K562 (cell line): Measurements from ENCODE around the gene GYS1. TPM values are rescaled to one million over a fixed set of nuclear protein-coding genes. Genes with fewer than 3 reads are reported as not detected.

ENCODE experiments used
- E2F8 ChIP-seq: fragments of 450-650 bp; IDR thresholded peaks from 2 replicates; pipeline ENCODE4 v1.7.1; 2018; ENCODE audit warnings: mild to moderate bottlenecking, low read depth; ENCODE audit not compliant: partially characterized antibody
- ELF1 ChIP-seq: fragments of 200-800 bp; sonication (Bioruptor generic); IDR thresholded peaks from 2 replicates; pipeline ENCODE4 v1.6.1; 2016; ENCODE audit warnings: missing genetic modification characterization, missing compliant biosample characterization
- FOXJ3 ChIP-seq: sonication (generic); formaldehyde crosslinking; IDR thresholded peaks from 2 replicates; pipeline ENCODE4 v1.4.0; 2020; ENCODE audit warnings: mild to moderate bottlenecking, missing genetic modification reagents
- HCFC1 ChIP-seq: IDR thresholded peaks from 2 replicates; pipeline ENCODE4 v1.6.1; 2012; ENCODE audit warnings: low read depth, low read length, improper control_type of control experiment
- HMG20A ChIP-seq: fragments of 450-650 bp; formaldehyde crosslinking; conservative IDR thresholded peaks from 2 replicates; pipeline ENCODE4 v1.4.0; 2020; ENCODE audit warnings: mild to moderate bottlenecking, mixed read lengths
- MYC ChIP-seq, 2 experiments: fragments of 250-450 bp in 1 of 2; sonication (Bioruptor Pico) in 1 of 2; IDR thresholded peaks; 2 replicates each; pipeline versions ENCODE4 v1.5.1 to v1.6.1; 2012 to 2021; ENCODE audit warnings: low read depth in 2 of 2, borderline replicate concordance in 1 of 2, improper control_type of control experiment in 1 of 2, low read length in 1 of 2, mild to moderate bottlenecking in 1 of 2, moderate library complexity in 1 of 2
- REST ChIP-seq, 2 experiments: fragments of 450-650 bp; formaldehyde crosslinking in 1 of 2; IDR thresholded peaks; 2 replicates each; pipeline versions ENCODE4 v1.4.0 to v1.6.1; 2014 to 2020; ENCODE audit warnings: mild to moderate bottlenecking in 2 of 2, borderline replicate concordance in 1 of 2, low read depth in 1 of 2
- SMARCC2 ChIP-seq: fragments of 450-650 bp; IDR thresholded peaks from 2 replicates; pipeline ENCODE4 v1.6.1; 2017; ENCODE audit warnings: antibody characterized with exemption, moderate library complexity, mild to moderate bottlenecking, low read depth
- SRSF1 ChIP-seq: fragments of 200-400 bp; formaldehyde crosslinking; IDR thresholded peaks from 2 replicates; pipeline ENCODE4 v1.6.1; 2017; ENCODE audit warnings: mild to moderate bottlenecking, low read depth, low read length, moderate library complexity
- ZNF133 ChIP-seq: fragments of 250-450 bp; sonication (Bioruptor Pico); IDR thresholded peaks from 2 replicates; pipeline ENCODE4 v1.4.0; 2020; ENCODE audit warnings: mild to moderate bottlenecking
- ZNF354B ChIP-seq: fragments of 250-450 bp; sonication (Bioruptor Pico); IDR thresholded peaks from 2 replicates; pipeline ENCODE4 v1.4.0; 2020
- ZNF445 ChIP-seq: fragments of 250-450 bp; sonication (Bioruptor Pico); IDR thresholded peaks from 2 replicates; pipeline ENCODE4 v1.4.0; 2020; ENCODE audit warnings: low read depth, mild to moderate bottlenecking, moderate library complexity
- ZNF785 ChIP-seq: fragments of 250-450 bp; sonication (Bioruptor Pico); IDR thresholded peaks from 2 replicates; pipeline ENCODE4 v1.4.0; 2020; ENCODE audit warnings: mild to moderate bottlenecking
- ZSCAN29 ChIP-seq: fragments of 450-650 bp; IDR thresholded peaks from 2 replicates; pipeline ENCODE4 v1.6.1; 2017
- polyA plus RNA-seq, 8 experiments: library from polyadenylated mRNA; depleted of rRNA in 4 of 8; stranded (reverse) in 5 of 8; unstranded in 3 of 8; fragments of >200 nt; fragmentation: Nextera tagmentation in 2 of 8; fragmentation: Illumina TruSeq in 1 of 8; extraction: Ambion mirVana in 2 of 8; extraction: Trizol in 1 of 8; gene quantifications; 2 replicates each; pipeline versions ENCODE4 v1.2.1 to v1.2.3, GENCODE V29; 2011 to 2014; ENCODE audit warnings: inconsistent platforms in 1 of 8, missing spikeins in 1 of 8
- total RNA-seq, 7 experiments: library from RNA; depleted of rRNA in 6 of 7; stranded (reverse); fragments of >200 nt in 6 of 7; fragmentation: Illumina TruSeq in 2 of 7; extraction: Trizol in 2 of 7; gene quantifications; 2 replicates each; pipeline versions ENCODE4 v1.2.1 to v1.2.3, GENCODE V29; 2011 to 2021; ENCODE audit warnings: low replicate concordance in 1 of 7

Gene GYS1
- total and polyA plus RNA-seq, 9 of the 15 experiments (the other 6 are each of a cell fraction or from before 2014, with no cell fraction given) = 1.9 to 31.1 (median 15.2) TPM

GRCh38 chr19:48993175-48994034, at the start of gene GYS1, which contains the start of gene RUVBL2 (continued):
- TF ChIP-seq E2F8 (peak; percentile 58), ELF1 (tag) (no peak; the same call in 1 of the 2 replicates), MYC (IDR thresholded peaks at IDR 0.05; ENCODE audit: low read depth, low read length) (peak; percentile 91), MYC (CRISPR knock-in tag; IDR thresholded peaks at IDR 0.05; ENCODE audit: borderline replicate concordance, low read depth) (no peak), REST (IDR thresholded peaks at IDR 0.05; ENCODE audit: borderline replicate concordance) (peak; percentile 44; the same call in 1 of the 2 replicates), REST (CRISPR knock-in tag; IDR thresholded peaks at IDR 0.05; ENCODE audit: low read depth) (no peak), FOXJ3 (CRISPR knock-in tag) (no peak), SRSF1 (no peak), ZNF354B (CRISPR knock-in tag) (no peak), ZSCAN29 (no peak), ZNF133 (no peak), HCFC1 (peak; percentile 81), SMARCC2 (no peak), ZNF445 (CRISPR knock-in tag) (no peak), HMG20A (CRISPR knock-in tag) (no peak), ZNF785 (peak; percentile 64; the same call in 1 of the 2 replicates)
